NOMO-1 treated with DMSO at 0.1 percent for 48 hours (cell line): Measurements from ENCODE around the gene CNIH3.

Experiments used
- DNase-seq: peaks from one replicate; lab custom pipeline; 2025; ENCODE audit not compliant: unreplicated experiment; lab: John Stamatoyannopoulos, UW

CNIH3 gene

GRCh38 chr1:224640587-224640986, 24.5 kb downstream of the CNIH3 start:
- no peak for DNase-seq

GRCh38 chr1:224641030-224641429, 24.9 kb downstream of the CNIH3 start:
- DNase-seq, result no peak

- DNase-seq, result no peak
Measured at GRCh38 chr1:224643653-224644052, 27.5 kb downstream of the CNIH3 start.

GRCh38 chr1:224644553-224645154, 28.5 kb downstream of the CNIH3 start:
- DNase-seq, result peak; percentile 20

- no peak for DNase-seq
Measured at GRCh38 chr1:224647449-224647848, 31.3 kb downstream of the CNIH3 start.

- no peak for DNase-seq
Measured at GRCh38 chr1:224650290-224650689, 34.2 kb downstream of the CNIH3 start.

GRCh38 chr1:224651188-224651587, 35.1 kb downstream of the CNIH3 start:
- DNase-seq, result no peak

- no peak for DNase-seq
Measured at GRCh38 chr1:224656392-224656791, 40.3 kb downstream of the CNIH3 start.

- no peak for DNase-seq
Measured at GRCh38 chr1:224660074-224660473, 44.0 kb downstream of the CNIH3 start.

- no peak for DNase-seq
Measured at GRCh38 chr1:224662870-224663269, 46.8 kb downstream of the CNIH3 start.

- DNase-seq, result no peak
Measured at GRCh38 chr1:224665016-224665415, 48.9 kb downstream of the CNIH3 start.

- no peak for DNase-seq
Measured at GRCh38 chr1:224666078-224666477, 50.0 kb downstream of the CNIH3 start.

GRCh38 chr1:224666913-224667312, 50.8 kb downstream of the CNIH3 start:
- no peak for DNase-seq

- no peak for DNase-seq
Measured at GRCh38 chr1:224668984-224669383, 52.9 kb downstream of the CNIH3 start.

GRCh38 chr1:224669403-224669802, 53.3 kb downstream of the CNIH3 start:
- DNase-seq, result no peak

- no peak for DNase-seq
Measured at GRCh38 chr1:224670506-224670905, 54.4 kb downstream of the CNIH3 start.

- no peak for DNase-seq
Measured at GRCh38 chr1:224671076-224671475, 55.0 kb downstream of the CNIH3 start.

- no peak for DNase-seq
Measured at GRCh38 chr1:224673141-224673540, 57.0 kb downstream of the CNIH3 start.

- no peak for DNase-seq
Measured at GRCh38 chr1:224675590-224675989, 59.5 kb downstream of the CNIH3 start.

- DNase-seq, result no peak
Measured at GRCh38 chr1:224676551-224676950, 60.4 kb downstream of the CNIH3 start.

GRCh38 chr1:224678168-224678567, 62.1 kb downstream of the CNIH3 start:
- DNase-seq, result no peak

GRCh38 chr1:224679606-224680005, 63.5 kb downstream of the CNIH3 start:
- DNase-seq, result no peak

- no peak for DNase-seq
Measured at GRCh38 chr1:224681816-224682215, 65.7 kb downstream of the CNIH3 start.
